GM12864 (cell line): ENCODE data around the gene DLL1.

Experiments
- DNase-seq: peaks from one replicate; pipeline ENCODE4 v3.0.0-alpha.2; 2011; ENCODE audit warnings: low read depth
- H3K4me3 ChIP-seq: 2 replicates; pipeline ENCODE4 v1.5.1; 2011; ENCODE audit warnings: mild to moderate bottlenecking, low read depth, low read length, control low read depth
- CTCF ChIP-seq: IDR thresholded peaks from 2 replicates; pipeline ENCODE4 v1.5.1; 2011; ENCODE audit warnings: low read depth, mild to moderate bottlenecking, moderate library complexity, low read length, control low read depth, inconsistent platforms; ENCODE audit errors: missing control alignments

The DLL1 gene

GRCh38 chr6:170286934-170287265 lies 4.0 kb downstream of the DLL1 start:
- DNase-seq = no peak
- no peak overlapping the region for H3K4me3 ChIP-seq
- TF ChIP-seq CTCF = no peak

GRCh38 chr6:170286246-170286933 lies 4.5 kb downstream of the DLL1 start:
- no peak for TF ChIP-seq CTCF
- H3K4me3 ChIP-seq = no peak overlapping the region
- DNase-seq = no peak

GRCh38 chr6:170285482-170285881 lies 5.4 kb downstream of the DLL1 start:
- no peak overlapping the region for H3K4me3 ChIP-seq
- DNase-seq = no peak
- no peak for TF ChIP-seq CTCF

- no peak for TF ChIP-seq CTCF
- DNase-seq = no peak
Measured at GRCh38 chr6:170284866-170285469, 5.9 kb downstream of the DLL1 start.

GRCh38 chr6:170284126-170284773 lies 6.6 kb downstream of the DLL1 start:
- no peak overlapping the region for H3K4me3 ChIP-seq
- DNase-seq = no peak
- no peak for TF ChIP-seq CTCF

More at GRCh38 chr6:170284866-170285469, 5.9 kb downstream of the DLL1 start:
- no peak overlapping the region for H3K4me3 ChIP-seq

- DNase-seq = no peak
- no peak overlapping the region for H3K4me3 ChIP-seq
- TF ChIP-seq CTCF = no peak
Measured at GRCh38 chr6:170283212-170284081, 7.4 kb downstream of the DLL1 start.
